Measurements from ENCODE around the gene GTPBP6. TPM values are rescaled to one million over a fixed set of nuclear protein-coding genes. Genes with fewer than 3 reads are reported as not detected.
"Not testable (repeated sequence)": the region's sequence is repeated elsewhere in the genome, so short reads cannot be mapped to it uniquely, and the experiment has no call there.

The GTPBP6 gene
- total RNA-seq, 2 experiments from 2014 or later = 54.5 to 60.2 TPM

GRCh38 chrX:357693-358471 lies 39.3 kb upstream of the GTPBP6 start:
- no peaks in the 10 kb centered on the region for H3K27me3 Mint-ChIP-seq
- CTCF ChIA-PET = no interaction called here
- intact Hi-C loops (cut with DNase I, micrococcal nuclease) = loop anchor here in 1 of 2 experiments (1.0 kb wide), 1 partner anchor 28 kb away; the partner anchor contains the start of gene PPP2R3B

GRCh38 chrX:357035-357692 lies 38.6 kb upstream of the GTPBP6 start:
- Mint-ChIP-seq H3K4me3 (peak overlapping the region; percentile 15), H3K27me3 (no peaks in the 10 kb centered on the region), H3K36me3 (ENCODE audit: low read depth) (peaks cover 63% of the 10 kb centered on the region), H3K4me1 (peaks cover 17% of the 10 kb centered on the region), H3K27ac (peak overlapping the region; percentile 94), H3K9me3 (ENCODE audit: low read depth) (peaks cover 23% of the 10 kb centered on the region)
- DNase-seq (no peak), ATAC-seq (peak; percentile 60)
- intact Hi-C loops (cut with DNase I, micrococcal nuclease) = loop anchor here in 1 of 2 experiments (1.0 kb wide), 1 partner anchor 29 kb away; the partner anchor contains the start of gene PPP2R3B
- CTCF ChIA-PET = no interaction called here
- POLR2A ChIA-PET = no interaction called here

More at GRCh38 chrX:357693-358471, 39.3 kb upstream of the GTPBP6 start:
- H3K4me1 Mint-ChIP-seq = peaks cover 17% of the 10 kb centered on the region
- DNase-seq (peak; percentile 67), ATAC-seq (peak; percentile 99)
- POLR2A ChIA-PET = no interaction called here
- peaks cover 26% of the 10 kb centered on the region for H3K9me3 Mint-ChIP-seq (ENCODE audit: low read depth)
- peak overlapping the region; percentile 94 for H3K27ac Mint-ChIP-seq
- peak overlapping the region; percentile 15 for H3K4me3 Mint-ChIP-seq
- peaks cover 65% of the 10 kb centered on the region for H3K36me3 Mint-ChIP-seq (ENCODE audit: low read depth)

GRCh38 chrX:356385-357034 lies 37.9 kb upstream of the GTPBP6 start:
- Mint-ChIP-seq H3K36me3 (ENCODE audit: low read depth) (peaks cover 56% of the 10 kb centered on the region), H3K27ac (peak overlapping the region; percentile 94), H3K4me3 (no peak overlapping the region), H3K27me3 (no peaks in the 10 kb centered on the region), H3K4me1 (peaks cover 17% of the 10 kb centered on the region), H3K9me3 (ENCODE audit: low read depth) (peaks cover 22% of the 10 kb centered on the region)
- CTCF ChIA-PET = no interaction called here
- ATAC-seq (no peak), DNase-seq (no peak)
- POLR2A ChIA-PET = no interaction called here
- intact Hi-C loops (cut with DNase I, micrococcal nuclease) = loop anchor here in 1 of 2 experiments (1.0 kb wide), 1 partner anchor 30 kb away; the partner anchor contains the start of gene PPP2R3B

GRCh38 chrX:355329-356050 lies 36.9 kb upstream of the GTPBP6 start:
- no peaks in the 10 kb centered on the region for H3K27me3 Mint-ChIP-seq
- peaks cover 46% of the 10 kb centered on the region for H3K36me3 Mint-ChIP-seq (ENCODE audit: low read depth)
- no peak for ATAC-seq
- intact Hi-C loops (cut with DNase I, micrococcal nuclease) = no loop called here
- H3K27ac Mint-ChIP-seq = no peak overlapping the region
- no peak for DNase-seq
- peaks cover 17% of the 10 kb centered on the region for H3K4me1 Mint-ChIP-seq
- H3K4me3 Mint-ChIP-seq = no peak overlapping the region
- ChIA-PET CTCF (no interaction called here), POLR2A (no interaction called here)
- H3K9me3 Mint-ChIP-seq (ENCODE audit: low read depth) = peaks cover 17% of the 10 kb centered on the region

GRCh38 chrX:353566-354535 lies 35.3 kb upstream of the GTPBP6 start:
- peaks cover 17% of the 10 kb centered on the region for H3K4me1 Mint-ChIP-seq
- H3K9me3 Mint-ChIP-seq (ENCODE audit: low read depth) = peaks cover 7% of the 10 kb centered on the region
- intact Hi-C loops (cut with DNase I, micrococcal nuclease) = no loop called here
- ATAC-seq (no peak), DNase-seq (no peak)
- H3K27ac Mint-ChIP-seq = no peak overlapping the region
- ChIA-PET CTCF (no interaction called here), POLR2A (no interaction called here)
- peaks cover 37% of the 10 kb centered on the region for H3K36me3 Mint-ChIP-seq (ENCODE audit: low read depth)
- H3K4me3 Mint-ChIP-seq = no peak overlapping the region
- H3K27me3 Mint-ChIP-seq = no peaks in the 10 kb centered on the region

- no peak for ATAC-seq
- H3K27me3 Mint-ChIP-seq = no peaks in the 10 kb centered on the region
- H3K4me3 Mint-ChIP-seq = no peak overlapping the region
- POLR2A ChIA-PET = no interaction called here
- H3K9me3 Mint-ChIP-seq (ENCODE audit: low read depth) = peaks cover 3% of the 10 kb centered on the region
- peaks cover 14% of the 10 kb centered on the region for H3K4me1 Mint-ChIP-seq
- H3K36me3 Mint-ChIP-seq (ENCODE audit: low read depth) = peaks cover 29% of the 10 kb centered on the region
- H3K27ac Mint-ChIP-seq = no peak overlapping the region
- no peak for DNase-seq
- intact Hi-C loops (cut with DNase I, micrococcal nuclease) = no loop called here
- CTCF ChIA-PET = no interaction called here
Measured at GRCh38 chrX:352582-353314, 34.2 kb upstream of the GTPBP6 start.

GRCh38 chrX:352181-352580 lies 33.6 kb upstream of the GTPBP6 start:
- peaks cover 23% of the 10 kb centered on the region for H3K36me3 Mint-ChIP-seq (ENCODE audit: low read depth)
- no peaks in the 10 kb centered on the region for H3K9me3 Mint-ChIP-seq (ENCODE audit: low read depth)

GRCh38 chrX:351736-352135 lies 33.1 kb upstream of the GTPBP6 start:
- H3K36me3 Mint-ChIP-seq (ENCODE audit: low read depth) = peaks cover 19% of the 10 kb centered on the region
- H3K27me3 Mint-ChIP-seq = no peaks in the 10 kb centered on the region
- ChIA-PET POLR2A (no interaction called here), CTCF (no interaction called here)
- peaks cover 4% of the 10 kb centered on the region for H3K4me1 Mint-ChIP-seq
- H3K27ac Mint-ChIP-seq = no peak overlapping the region
- no peak overlapping the region for H3K4me3 Mint-ChIP-seq
- intact Hi-C loops (cut with DNase I, micrococcal nuclease) = no loop called here
- H3K9me3 Mint-ChIP-seq (ENCODE audit: low read depth) = no peaks in the 10 kb centered on the region
- DNase-seq (no peak), ATAC-seq (no peak)

More at GRCh38 chrX:352181-352580, 33.6 kb upstream of the GTPBP6 start:
- CTCF ChIA-PET = no interaction called here
- H3K27ac Mint-ChIP-seq = no peak overlapping the region
- H3K4me1 Mint-ChIP-seq = peaks cover 8% of the 10 kb centered on the region
- POLR2A ChIA-PET = no interaction called here
- ATAC-seq = no peak
- intact Hi-C loops (cut with DNase I, micrococcal nuclease) = no loop called here
- no peak overlapping the region for H3K4me3 Mint-ChIP-seq
- H3K27me3 Mint-ChIP-seq = no peaks in the 10 kb centered on the region
- DNase-seq = no peak

- H3K9me3 Mint-ChIP-seq (ENCODE audit: low read depth); POLR2A ChIA-PET; H3K4me1 Mint-ChIP-seq; ATAC-seq; intact Hi-C loops (cut with DNase I, micrococcal nuclease); H3K4me3 Mint-ChIP-seq; DNase-seq; H3K27me3 Mint-ChIP-seq; H3K27ac Mint-ChIP-seq; CTCF ChIA-PET: not testable (repeated sequence)
- H3K36me3 Mint-ChIP-seq (ENCODE audit: low read depth) = peaks cover 15% of the 10 kb centered on the region
Measured at GRCh38 chrX:351324-351641, 32.7 kb upstream of the GTPBP6 start.

- intact Hi-C loops (cut with DNase I, micrococcal nuclease) = no loop called here
- DNase-seq (no peak), ATAC-seq (no peak)
- no peak overlapping the region for H3K4me3 Mint-ChIP-seq
- ChIA-PET POLR2A (no interaction called here), CTCF (no interaction called here)
- H3K36me3 Mint-ChIP-seq (ENCODE audit: low read depth) = peaks cover 12% of the 10 kb centered on the region
- H3K9me3 Mint-ChIP-seq (ENCODE audit: low read depth) = no peaks in the 10 kb centered on the region
- H3K27me3 Mint-ChIP-seq = no peaks in the 10 kb centered on the region
- H3K4me1 Mint-ChIP-seq = no peaks in the 10 kb centered on the region
- H3K27ac Mint-ChIP-seq = no peak overlapping the region
Measured at GRCh38 chrX:350534-351323, 32.1 kb upstream of the GTPBP6 start.

Measured in activated CD4-positive, alpha-beta T cell treated with anti-CD3 and anti-CD28 coated beads for 36 hours (primary cell).